DMS114 treated with DMSO at 0.1 percent for 48 hours (cell line): ENCODE measurements around the gene HIGD1B.
A peak's percentile ranks its signal among the peaks of the same experiment; 100 is the strongest.

Source experiments
- DNase-seq: peaks from one replicate; lab custom pipeline; 2025; ENCODE audit not compliant: unreplicated experiment; lab: John Stamatoyannopoulos, UW

HIGD1B gene

GRCh38 chr17:44832805-44833204 lies 14.9 kb upstream of the HIGD1B start:
- no peak for DNase-seq

GRCh38 chr17:44837196-44837595 lies 10.5 kb upstream of the HIGD1B start:
- DNase-seq: no peak

- DNase-seq: no peak
Measured at GRCh38 chr17:44840274-44840673, 7.4 kb upstream of the HIGD1B start.

DNA sequence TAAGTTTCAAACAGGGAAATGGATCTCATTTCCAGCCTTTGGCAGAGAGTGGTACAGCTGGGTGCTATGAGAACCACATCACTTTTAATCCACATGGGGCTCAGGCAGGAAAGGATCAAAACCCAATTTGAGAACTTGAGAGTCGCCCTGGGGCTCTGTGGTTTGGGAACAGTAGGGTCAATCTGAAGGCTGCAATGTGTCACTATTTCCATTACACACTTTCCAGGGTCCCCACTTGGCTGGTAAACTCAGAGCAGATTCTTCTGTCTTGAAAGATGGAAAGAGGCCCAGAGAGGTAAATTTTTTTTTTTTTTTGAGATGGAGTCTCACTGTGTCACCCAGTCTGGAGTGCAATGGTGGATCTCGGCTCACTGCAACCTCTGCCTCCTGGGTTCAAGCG lies 6.7 kb upstream of the HIGD1B start:
- DNase-seq: no peak

- no peak for DNase-seq
Measured at GRCh38 chr17:44842748-44843147, 4.9 kb upstream of the HIGD1B start.

DNA sequence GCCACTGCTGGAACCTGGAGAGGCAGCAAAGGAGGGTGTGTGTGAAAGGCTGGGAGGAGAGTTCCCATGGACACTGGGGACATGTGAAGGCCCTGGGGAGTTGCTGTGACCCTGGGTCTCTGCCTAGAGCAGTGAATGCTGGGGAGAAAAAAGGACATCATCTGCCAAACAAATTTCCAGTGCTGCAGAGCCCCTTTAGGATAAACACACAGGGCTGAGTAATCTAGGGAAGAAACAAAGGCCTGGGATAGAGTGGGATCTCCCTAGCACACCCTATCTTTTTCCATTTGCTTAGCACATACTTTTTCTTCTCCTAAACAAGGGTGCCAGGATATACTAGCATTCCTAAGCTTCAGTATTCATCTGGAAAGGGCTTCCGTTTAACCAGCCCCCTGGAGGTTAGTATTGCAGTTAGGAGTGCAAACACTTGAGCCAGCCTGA lies 3.3 kb upstream of the HIGD1B start:
- no peak for DNase-seq

- no peak for DNase-seq
Measured at GRCh38 chr17:44846206-44846605, 1.5 kb upstream of the HIGD1B start.

- DNase-seq: no peak
Measured at GRCh38 chr17:44848257-44848795, 643 bp downstream of the HIGD1B start.

DNA sequence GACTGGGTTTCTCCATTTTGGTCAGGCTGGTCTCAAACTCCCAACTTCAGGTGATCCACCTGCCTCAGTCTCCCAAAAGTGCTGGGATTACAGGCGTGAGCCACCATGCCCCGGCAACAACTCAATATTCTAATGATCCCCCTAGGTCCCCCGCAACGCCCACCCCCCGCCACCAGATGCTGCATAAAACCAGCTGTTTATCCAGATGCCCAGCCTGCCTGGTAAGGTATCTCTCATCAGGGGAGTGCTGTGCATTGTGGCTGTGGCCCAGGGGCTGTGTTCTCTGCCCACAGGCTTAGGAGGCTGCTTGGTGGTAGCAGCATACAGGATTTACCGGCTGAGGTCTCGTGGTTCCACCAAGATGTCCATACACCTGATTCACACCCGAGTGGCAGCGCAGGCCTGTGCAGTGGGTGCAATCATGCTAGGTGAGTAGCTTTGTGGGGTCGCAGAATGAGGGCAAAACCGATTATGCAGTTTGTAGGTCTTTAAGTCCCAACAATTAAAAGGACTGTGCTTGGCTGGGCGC lies 1.3 kb downstream of the HIGD1B start:
- no peak for DNase-seq

GRCh38 chr17:44850025-44850424 lies 2.3 kb downstream of the HIGD1B start:
- DNase-seq: no peak

GRCh38 chr17:44850612-44851011 lies 2.9 kb downstream of the HIGD1B start:
- DNase-seq: no peak

- no peak for DNase-seq
Measured at GRCh38 chr17:44854192-44854591, 6.5 kb downstream of the HIGD1B start.

- no peak for DNase-seq
Measured at GRCh38 chr17:44859701-44860100, 12.0 kb downstream of the HIGD1B start.

DNA sequence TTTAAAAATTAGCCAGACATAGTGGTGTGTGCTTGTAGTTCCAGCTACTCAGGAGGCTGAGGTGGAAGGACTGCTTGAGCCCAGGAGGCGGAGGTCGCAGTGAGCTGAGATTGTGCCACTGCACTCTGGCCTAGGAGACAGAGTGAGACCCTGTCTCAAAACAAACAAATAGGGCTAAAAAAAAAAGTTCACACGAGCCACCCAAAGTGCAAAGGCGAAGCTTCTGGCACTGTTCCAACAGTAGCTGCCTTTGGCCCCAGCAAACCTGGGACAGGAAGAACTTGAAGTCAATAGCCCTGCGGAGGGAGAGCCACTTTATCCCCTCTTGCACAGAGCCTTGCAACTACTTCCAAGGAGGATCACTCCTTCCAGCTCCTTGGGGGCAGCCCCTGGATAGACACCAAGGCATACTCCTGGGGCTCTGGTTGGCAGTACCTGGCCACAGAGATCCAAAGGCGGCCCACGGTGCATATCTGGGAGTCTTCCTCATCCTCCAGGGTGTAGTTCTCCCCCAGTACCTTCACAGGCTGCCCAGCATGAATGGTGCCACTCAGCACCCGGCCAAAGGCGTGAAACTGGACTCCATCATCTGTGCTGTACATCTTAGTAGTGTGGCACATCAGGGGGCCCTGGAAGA lies 14.7 kb downstream of the HIGD1B start:
- no peak for DNase-seq

DNA sequence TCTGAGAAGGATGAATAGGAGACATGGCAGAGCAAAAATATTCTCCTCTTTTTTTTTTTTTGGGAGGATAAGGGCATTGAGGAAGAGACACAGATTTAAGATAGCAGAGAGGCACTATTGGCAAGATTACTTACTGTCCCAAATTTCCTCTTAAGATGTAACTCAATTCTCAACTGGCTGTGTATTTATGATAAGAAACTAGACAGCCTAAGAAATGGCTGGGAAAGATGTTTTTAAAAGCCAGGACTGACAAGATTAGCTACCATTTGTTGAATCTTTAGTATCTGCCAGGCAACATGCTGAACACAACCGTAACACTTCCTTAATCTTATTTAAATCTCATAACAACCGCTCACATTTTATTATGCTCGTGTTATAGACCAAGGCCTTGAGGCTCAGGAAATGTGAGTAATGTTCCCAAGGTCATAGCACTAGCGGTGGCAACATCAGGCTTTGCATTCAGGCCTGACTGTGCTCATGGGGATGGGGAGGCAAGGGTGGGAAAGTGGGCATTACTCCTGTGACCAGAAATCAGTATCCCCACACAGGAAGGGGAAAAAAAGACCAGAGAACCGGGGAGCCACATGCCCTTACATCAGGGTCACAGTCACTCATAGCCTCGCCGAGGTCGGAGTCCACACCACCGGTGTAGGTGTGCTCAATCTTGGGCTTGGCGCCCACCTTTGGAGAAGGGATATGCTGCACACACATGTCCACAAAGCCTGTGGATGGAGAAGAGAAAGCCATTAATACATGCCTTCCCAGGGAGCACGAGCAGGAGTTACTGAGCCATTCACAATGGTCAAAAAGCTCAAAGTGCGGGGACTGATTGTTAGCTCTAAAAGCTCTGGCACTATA lies 15.6 kb downstream of the HIGD1B start:
- no peak for DNase-seq

- no peak for DNase-seq
Measured at GRCh38 chr17:44864831-44865230, 17.1 kb downstream of the HIGD1B start.

- peak; percentile 59 for DNase-seq
Measured at GRCh38 chr17:44865231-44865660, 17.6 kb downstream of the HIGD1B start.

GRCh38 chr17:44865931-44866330 lies 18.2 kb downstream of the HIGD1B start:
- DNase-seq: no peak

DNA sequence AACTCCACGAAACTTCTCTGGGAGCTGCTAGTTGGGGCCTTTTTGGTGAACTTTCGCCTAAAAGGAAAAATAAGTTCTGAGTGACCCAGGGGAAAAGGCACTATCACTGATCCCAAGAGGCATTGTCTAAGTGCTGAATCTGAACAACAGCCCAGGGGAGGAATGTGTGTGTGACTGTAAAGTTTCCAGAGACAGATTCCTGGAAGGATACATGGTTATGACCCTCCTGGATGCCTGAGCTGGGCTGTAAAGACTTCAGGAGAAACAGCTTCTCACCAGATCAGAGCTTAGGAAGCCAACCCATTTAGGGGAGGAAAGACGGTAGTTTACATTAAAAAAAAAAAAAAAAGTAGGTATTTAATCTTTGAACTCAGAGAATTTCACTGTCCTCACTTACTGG lies 20.2 kb downstream of the HIGD1B start:
- DNase-seq: no peak

DNA sequence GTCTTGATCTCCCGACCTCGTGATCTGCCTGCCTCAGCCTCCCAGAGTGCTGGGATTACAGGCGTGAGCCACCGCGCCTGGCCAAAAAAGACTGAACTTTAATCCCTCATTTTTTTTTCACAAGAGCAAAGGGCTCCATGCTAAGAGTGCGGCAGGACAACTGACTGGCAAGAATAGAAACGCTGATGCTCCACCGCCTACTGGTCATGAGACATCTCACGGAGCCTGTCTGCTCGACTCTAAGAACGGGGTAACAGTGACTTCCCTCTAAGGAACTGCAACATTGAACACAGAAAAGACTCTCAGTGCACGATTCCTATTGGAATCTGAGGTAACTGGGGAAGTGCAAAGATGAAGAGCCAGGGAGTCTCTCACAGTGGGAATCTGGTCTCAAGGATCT lies 23.9 kb downstream of the HIGD1B start:
- no peak for DNase-seq

DNA sequence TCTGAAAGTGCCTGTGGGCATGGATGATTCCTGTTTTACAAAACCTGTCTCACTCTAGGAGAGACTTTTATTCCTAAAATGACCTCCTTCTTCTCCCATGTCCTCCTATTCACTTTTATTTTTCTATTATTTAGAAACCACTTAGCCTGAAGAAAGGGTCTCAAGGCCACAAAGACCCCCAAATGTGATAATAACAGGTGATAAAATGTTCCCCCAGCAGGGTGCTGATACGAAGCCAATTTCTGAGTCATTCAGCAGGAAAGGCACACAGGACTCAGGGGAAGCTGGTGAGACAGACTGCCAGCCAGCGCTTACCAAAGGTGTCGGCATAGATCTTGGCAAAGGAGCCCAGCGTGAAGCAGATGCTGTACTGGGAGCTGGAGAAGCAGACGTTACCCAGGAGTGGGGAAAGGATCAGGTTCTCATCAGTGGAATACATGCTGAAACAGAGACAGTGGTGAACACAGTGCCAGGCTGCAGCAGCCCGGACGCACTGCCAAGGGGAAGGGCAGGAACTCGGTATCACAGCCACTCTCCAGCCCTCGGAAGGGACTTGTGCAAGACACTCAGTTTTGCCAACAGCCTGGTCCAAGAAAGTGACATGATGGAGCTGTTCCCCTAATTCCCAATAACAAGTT lies 24.6 kb downstream of the HIGD1B start:
- no peak for DNase-seq
